Cortex of kidney (tissue), 1 donor: ENCODE measurements around the gene ATP6AP1.
"Not testable (repeated sequence)": the region's sequence is repeated elsewhere in the genome, so short reads cannot be mapped to it uniquely, and the experiment has no call there.

Experiments used
- DNase-seq: peaks from one replicate; lab custom pipeline; 2025; lab: John Stamatoyannopoulos, UW

ATP6AP1 gene

GRCh38 chrX:154428176-154429171 is at the start of gene ATP6AP1:
Gene ATP6AP1, plus strand, starts transcription at chrX:154428677. Its CDS starts 16 bp downstream, at chrX:154428693.
- DNase-seq = peak; percentile 14

- DNase-seq = peak; percentile 68
Observed at GRCh38 chrX:154378799-154379568, 49.5 kb upstream of the ATP6AP1 start, which contains the start of gene EMD. Gene EMD, plus strand, starts transcription at chrX:154379295. Its CDS starts 190 bp downstream, at chrX:154379485.

GRCh38 chrX:154379569-154379951 is 48.9 kb upstream of the ATP6AP1 start:
- DNase-seq = no peak

- no peak for DNase-seq
Observed at GRCh38 chrX:154380153-154380552, 48.3 kb upstream of the ATP6AP1 start.

- no peak for DNase-seq
Observed at GRCh38 chrX:154380787-154381186, 47.7 kb upstream of the ATP6AP1 start.

- DNase-seq = no peak
Observed at GRCh38 chrX:154381271-154381670, 47.2 kb upstream of the ATP6AP1 start.

GRCh38 chrX:154382483-154383069 is 45.9 kb upstream of the ATP6AP1 start:
- no peak for DNase-seq

- no peak for DNase-seq
Observed at GRCh38 chrX:154383359-154384283, 44.9 kb upstream of the ATP6AP1 start.

GRCh38 chrX:154384284-154384892 is 44.1 kb upstream of the ATP6AP1 start:
- DNase-seq = no peak

- not testable (repeated sequence) for DNase-seq
Observed at GRCh38 chrX:154388094-154388493, 40.4 kb upstream of the ATP6AP1 start.

- not testable (repeated sequence) for DNase-seq
Observed at GRCh38 chrX:154388649-154389048, 39.8 kb upstream of the ATP6AP1 start.

- DNase-seq = not testable (repeated sequence)
Observed at GRCh38 chrX:154389812-154390747, 38.4 kb upstream of the ATP6AP1 start.

- not testable (repeated sequence) for DNase-seq
Observed at GRCh38 chrX:154396363-154396762, 32.1 kb upstream of the ATP6AP1 start.

- no peak for DNase-seq
Observed at GRCh38 chrX:154396973-154397887, 31.2 kb upstream of the ATP6AP1 start.

- DNase-seq = peak; percentile 14
Observed at GRCh38 chrX:154397888-154398667, 30.4 kb upstream of the ATP6AP1 start, which contains the start of gene RPL10. Gene RPL10, plus strand, starts transcription at chrX:154398377. Its CDS starts 143 bp downstream, at chrX:154398520.

- DNase-seq = no peak
Observed at GRCh38 chrX:154398668-154399526, 29.6 kb upstream of the ATP6AP1 start.
